ENCODE data around the gene SH2D3C.

The SH2D3C gene

DNA sequence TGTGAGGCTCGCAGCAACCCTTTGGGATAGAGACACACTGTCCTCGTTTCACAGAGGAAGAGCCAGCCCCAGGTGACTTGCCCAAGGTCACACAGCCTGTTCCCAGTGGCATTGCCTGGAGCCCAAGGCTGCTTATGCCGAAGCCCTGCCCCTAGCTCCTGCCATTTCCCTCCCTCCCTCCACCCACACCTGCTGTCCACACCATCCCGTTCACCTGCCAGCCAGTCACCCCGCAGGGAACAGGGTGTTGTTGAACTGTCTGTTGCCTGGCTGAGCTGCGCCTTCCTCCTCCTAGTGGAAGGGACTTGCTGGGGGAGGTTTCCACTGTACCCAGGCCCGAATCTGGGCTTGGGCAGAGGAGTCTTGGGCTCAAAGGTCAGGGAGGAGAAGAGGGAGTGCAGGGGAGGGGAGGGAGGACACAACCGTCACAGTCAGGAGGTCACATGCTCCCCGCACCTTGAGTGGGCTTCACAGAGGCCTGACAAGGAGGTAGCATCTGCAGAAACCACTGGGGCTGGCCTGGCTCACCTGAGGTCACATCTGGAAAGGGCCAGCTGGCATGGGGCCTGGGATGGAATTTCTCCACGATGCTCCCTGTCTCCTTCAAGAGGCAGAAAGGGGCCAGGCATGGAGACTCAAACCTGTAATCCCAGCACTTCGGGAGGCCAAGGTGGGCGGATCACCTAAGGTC is 56.3 kb downstream of the SH2D3C start:
- no peak for DNase-seq (ENCODE audit: low read depth in 3 of 3)

GRCh38 chr9:127721391-127721821 is 57.1 kb downstream of the SH2D3C start:
- no peak for DNase-seq (ENCODE audit: low read depth in 3 of 3)

GRCh38 chr9:127720865-127721227 is 57.6 kb downstream of the SH2D3C start:
- no peak for DNase-seq (ENCODE audit: low read depth in 3 of 3)

GRCh38 chr9:127720031-127720864 is 58.2 kb downstream of the SH2D3C start:
- DNase-seq (ENCODE audit: low read depth in 3 of 3), result no peak

DNA sequence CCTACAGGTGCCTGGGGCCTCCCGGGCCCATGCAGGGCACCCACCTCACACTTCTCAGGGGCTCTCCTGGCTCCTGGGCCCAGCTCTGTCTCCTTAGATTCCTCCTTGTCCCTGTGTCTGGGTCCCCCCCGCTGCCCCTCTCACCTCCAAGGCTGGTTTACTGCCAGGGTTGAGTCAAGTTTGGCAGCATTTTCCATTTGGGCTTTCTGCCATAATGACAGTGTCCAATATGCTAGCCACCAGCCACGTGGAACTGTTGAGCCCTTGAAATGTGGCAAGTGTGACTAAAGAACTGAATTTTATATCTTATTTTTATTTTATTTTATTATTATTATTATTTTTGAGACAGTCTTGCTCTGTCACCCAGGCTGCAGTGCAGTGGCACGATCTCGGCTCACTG is 60.7 kb downstream of the SH2D3C start:
- DNase-seq (ENCODE audit: low read depth in 3 of 3), result no peak

DNA sequence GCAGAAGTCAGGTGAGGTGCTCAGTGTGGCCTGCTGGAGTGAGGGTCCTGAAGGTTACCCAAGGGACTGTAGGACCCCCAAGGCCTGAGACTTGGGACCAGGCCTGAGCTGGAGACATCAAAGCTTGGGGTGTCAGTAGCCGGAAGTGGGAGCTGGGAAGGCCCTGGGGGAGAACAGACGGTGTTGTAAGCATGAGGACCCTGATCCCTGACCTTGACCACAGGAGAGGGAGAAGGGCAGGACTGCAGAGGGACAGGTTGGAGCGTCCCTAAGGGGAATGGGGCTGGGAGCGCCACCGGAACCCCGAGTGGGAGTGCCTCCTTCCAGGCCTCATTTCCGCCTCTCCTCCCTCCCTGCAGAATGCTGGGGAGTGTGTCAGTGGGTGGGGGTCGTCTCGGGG is 62.1 kb downstream of the SH2D3C start:
- no peak for DNase-seq (ENCODE audit: low read depth in 3 of 3)

DNA sequence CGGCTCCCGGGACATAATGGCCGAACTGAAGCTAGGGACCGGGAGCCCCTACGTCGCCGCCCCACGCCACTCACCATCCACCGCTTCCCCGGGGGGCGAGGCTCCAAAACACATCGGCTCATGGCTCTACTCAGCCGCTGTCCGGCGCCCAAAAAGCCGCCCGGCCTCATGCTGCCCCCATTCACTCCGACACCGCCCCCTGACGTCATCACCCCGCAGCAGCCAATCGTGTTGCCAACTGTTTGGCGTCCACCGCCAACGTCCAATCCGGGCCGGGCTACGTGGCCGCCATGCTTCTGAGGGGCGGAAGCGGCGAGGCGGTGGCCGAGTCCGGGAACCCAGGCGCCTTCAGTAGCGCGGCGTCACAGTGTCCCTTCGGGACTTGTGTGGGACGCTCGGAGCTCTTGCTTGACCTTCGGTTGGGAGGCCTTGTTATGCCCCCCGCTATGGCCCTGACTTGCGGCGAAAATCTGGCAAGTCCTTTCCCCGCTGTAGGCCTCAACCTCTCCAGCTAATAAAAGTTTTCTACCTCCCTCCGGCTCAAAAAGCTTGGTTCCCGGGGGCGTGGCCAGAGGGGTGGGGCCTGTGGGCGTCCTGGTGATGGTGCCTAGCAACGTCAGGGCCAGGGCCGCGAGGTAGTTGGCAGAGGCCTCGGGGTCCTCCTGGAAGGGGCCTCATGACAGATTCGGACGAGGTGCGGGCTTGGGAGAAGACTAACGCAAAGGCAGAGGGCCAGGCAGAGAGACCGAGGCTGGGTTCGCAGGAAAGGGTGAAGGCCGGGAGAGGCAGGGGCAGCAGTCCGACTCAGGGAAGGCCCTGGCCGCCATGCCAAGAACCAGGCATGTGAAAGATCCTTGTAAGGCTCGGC is 62.8 kb downstream of the SH2D3C start, which contains the start of the genes PTRH1 and TTC16:
TSS of gene PTRH1 (minus strand) at position 194 of the 868 bp plus-strand sequence. CDS start at position 170, 24 bp downstream.
TSS of gene TTC16 (plus strand) at position 610 of the 868 bp plus-strand sequence. CDS start at position 677, 67 bp downstream.
- peak; percentile 92 to 97 (median 93) for DNase-seq (ENCODE audit: low read depth in 3 of 3)

DNA sequence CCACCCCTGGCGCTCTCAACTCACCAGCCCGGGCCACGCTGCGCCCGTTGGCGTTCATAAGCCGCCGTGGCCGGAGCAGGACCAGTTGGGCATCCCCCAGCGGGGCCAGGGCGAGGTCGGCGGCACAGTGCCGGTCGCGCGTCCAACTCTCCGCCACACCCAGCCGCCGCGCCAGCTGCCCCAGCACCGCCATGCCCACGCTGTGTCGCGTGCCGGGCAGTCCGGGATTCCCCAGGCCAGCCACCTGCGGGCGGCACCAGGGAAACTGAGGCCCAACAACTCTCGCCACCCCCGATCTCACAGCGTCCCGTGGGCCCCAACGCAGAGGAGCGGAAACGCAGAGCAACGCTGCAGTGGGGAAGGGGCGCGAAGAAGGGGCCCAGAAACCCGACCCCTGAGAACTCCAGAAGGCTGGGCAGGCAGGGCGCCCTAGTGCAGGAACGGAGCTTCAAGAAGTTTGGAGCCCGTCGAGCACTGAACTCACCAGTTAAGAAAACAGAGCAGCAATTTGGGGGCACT is 63.5 kb downstream of the SH2D3C start:
- DNase-seq (ENCODE audit: low read depth in 3 of 3), result no peak

- no peak for DNase-seq (ENCODE audit: low read depth in 3 of 3)
These were observed 64.3 kb downstream of the SH2D3C start for GRCh38 chr9:127714020-127714750.

DNA sequence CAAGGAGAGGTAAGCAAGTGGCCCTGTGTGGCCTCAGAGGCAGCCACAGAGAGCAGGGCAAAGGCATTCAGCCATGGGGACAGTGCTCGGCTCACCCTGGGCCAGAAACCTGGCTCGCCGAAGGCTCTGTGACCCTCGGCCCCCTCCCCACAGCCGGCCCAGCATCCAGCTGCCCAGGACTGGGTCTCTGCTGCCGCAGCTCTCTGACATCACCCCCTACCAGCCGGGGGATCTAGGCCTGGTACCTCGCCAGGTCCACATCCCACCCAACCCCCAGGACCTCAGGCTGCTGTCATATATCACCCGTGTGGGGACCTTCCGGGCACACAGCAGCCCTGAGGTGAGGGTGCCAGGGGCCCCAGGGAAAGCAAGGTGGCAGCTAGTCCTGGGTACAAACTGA is 65.6 kb downstream of the SH2D3C start:
- no peak for DNase-seq (ENCODE audit: low read depth in 3 of 3)

DNA sequence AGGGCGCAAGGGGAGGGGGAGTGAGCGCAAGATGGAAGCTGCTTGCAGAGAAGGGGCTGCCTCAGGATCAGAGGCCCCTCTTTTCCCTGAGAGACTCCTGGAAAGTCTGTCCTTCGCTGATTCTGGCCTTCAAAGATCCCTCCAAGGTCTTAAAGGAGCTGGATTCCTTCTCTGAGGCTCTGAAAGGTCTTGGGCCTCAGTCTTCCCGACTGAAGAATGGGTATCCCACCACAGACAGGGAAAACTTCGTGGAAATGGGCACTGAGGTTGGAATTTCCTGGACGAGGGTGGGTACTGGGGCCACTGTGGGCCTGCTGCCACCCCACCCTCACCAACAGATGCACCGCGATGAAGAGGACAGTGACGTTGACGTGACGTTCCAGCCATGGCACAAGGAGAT is 66.1 kb downstream of the SH2D3C start:
- DNase-seq (ENCODE audit: low read depth in 3 of 3), result no peak

GRCh38 chr9:127711831-127712274 is 66.6 kb downstream of the SH2D3C start:
- no peak for DNase-seq (ENCODE audit: low read depth in 3 of 3)

GRCh38 chr9:127711226-127711701 is 67.2 kb downstream of the SH2D3C start:
- DNase-seq (ENCODE audit: low read depth in 3 of 3), result no peak

- DNase-seq (ENCODE audit: low read depth in 3 of 3), result no peak
These were observed 68.2 kb downstream of the SH2D3C start for GRCh38 chr9:127710204-127710783.

DNA sequence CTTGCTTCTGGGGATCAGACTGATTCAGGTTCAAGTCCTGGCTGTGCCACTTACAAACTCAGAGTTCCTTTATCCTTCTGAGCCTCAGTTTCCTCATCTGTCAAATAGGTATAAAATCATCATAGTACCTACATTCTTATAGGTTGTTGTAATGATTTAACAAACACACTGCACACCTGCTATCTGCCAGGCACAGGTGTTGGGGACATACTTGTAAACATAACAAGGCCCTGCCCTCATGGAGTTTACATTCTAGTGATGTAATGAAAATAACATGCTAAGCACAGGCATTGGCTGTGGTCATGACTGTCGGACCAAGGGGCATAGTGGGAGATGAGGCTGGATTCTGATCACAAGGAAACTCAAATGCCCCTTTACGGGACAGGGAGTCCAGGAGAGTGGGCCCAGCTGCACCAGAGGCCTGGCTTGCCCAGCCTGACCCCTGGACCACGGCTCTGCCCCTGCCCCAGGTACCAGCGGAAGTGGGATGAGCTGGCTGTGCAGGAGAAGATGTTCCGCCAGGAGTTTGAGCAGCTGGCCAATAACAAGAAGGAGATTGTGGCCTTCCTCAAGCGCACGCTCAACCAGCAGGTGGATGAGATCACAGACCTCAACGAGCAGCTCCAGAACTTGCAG is 69.4 kb downstream of the SH2D3C start:
- no peak for DNase-seq (ENCODE audit: low read depth in 3 of 3)

GRCh38 chr9:127707766-127708165 is 70.7 kb downstream of the SH2D3C start:
- no peak for DNase-seq (ENCODE audit: low read depth in 3 of 3)

- no peak for DNase-seq (ENCODE audit: low read depth in 3 of 3)
These were observed 71.6 kb downstream of the SH2D3C start, which contains the start of gene CFAP157 for GRCh38 chr9:127706836-127707241. TSS of gene CFAP157 (plus strand) at chr9:127706988. CDS start at chr9:127707032, 44 bp downstream.

GRCh38 chr9:127705577-127706379 is 72.7 kb downstream of the SH2D3C start:
- DNase-seq (ENCODE audit: low read depth in 3 of 3), result no peak

All from stimulated activated CD4-positive, alpha-beta T cell treated with anti-CD3 and anti-CD28 coated beads, TNF-alpha, amount 100 ng/mL, for 4 hours (primary cell).